Activated T-helper 17 cell treated with anti-CD3 and anti-CD28 coated beads, Interleukin-2, amount 50 U/mL, for 72 hours (primary cell): Measurements from ENCODE around the gene HLF. TPM values are rescaled to one million over a fixed set of nuclear protein-coding genes. Genes with fewer than 3 reads are reported as not detected.

ENCODE experiments used
- ATAC-seq: fragments of 150-1000 bp; cut with Tn5 transposase; replicated peaks from 2 replicates; pipeline ENCODE4 v1.10.0; 2021; ENCODE audit warnings: mild to moderate bottlenecking, moderate library complexity
- H3K27ac Mint-ChIP-seq: one replicate; pipeline ENCODE4 v1.8.0; 2022; ENCODE audit warnings: mixed read lengths
- H3K27me3 Mint-ChIP-seq: one replicate; pipeline ENCODE4 v1.8.0; 2022; ENCODE audit warnings: mixed read lengths
- H3K36me3 Mint-ChIP-seq: one replicate; pipeline ENCODE4 v1.8.0; 2022; ENCODE audit warnings: low read depth, mild to moderate bottlenecking, mixed read lengths
- H3K4me1 Mint-ChIP-seq: one replicate; pipeline ENCODE4 v1.8.0; 2022; ENCODE audit warnings: mixed read lengths
- H3K4me3 Mint-ChIP-seq: one replicate; pipeline ENCODE4 v1.8.0; 2022; ENCODE audit warnings: mild to moderate bottlenecking, mixed read lengths
- H3K9me3 Mint-ChIP-seq: one replicate; pipeline ENCODE4 v1.8.0; 2022; ENCODE audit warnings: mixed read lengths
- total RNA-seq, 2 donors: library from RNA; stranded (reverse); gene quantifications; one replicate each; pipeline ENCODE4 v1.2.3, GENCODE V29; 2022

Gene HLF
- total RNA-seq, 2 donors from 2014 or later, result 21.7 to 46.3 TPM

DNA sequence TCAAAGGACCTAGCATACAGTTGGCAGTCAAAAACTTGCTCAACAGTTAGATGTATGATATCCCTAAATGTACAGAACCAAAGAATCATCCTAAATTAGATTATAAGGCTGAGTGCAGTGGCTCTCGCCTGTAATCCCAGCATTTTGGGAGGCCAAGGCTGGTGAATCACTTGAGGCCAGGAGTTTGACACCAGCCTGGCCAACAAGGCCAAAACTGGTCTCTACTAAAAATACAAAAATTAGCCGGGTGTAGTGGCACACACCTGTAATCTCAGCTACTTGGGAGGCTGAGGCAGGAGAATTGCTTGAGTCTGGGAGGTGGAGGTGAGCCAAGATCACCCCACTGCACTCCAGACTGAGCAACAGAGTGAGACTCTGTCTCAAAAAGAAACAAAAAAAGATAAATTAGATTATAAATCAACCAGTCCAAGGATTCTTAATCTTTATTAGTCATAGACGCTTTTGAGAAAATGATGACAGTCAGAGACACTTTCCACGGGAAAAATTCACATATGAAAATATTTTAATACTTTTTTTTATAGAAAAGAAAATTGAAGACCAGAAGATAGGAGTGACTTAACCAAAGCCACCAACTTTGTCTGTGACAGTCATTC lies 79.2 kb downstream of the HLF start:
- peak; percentile 37 for ATAC-seq
- H3K27ac Mint-ChIP-seq, result peak overlapping the region; percentile 72
- H3K4me3 Mint-ChIP-seq, result peak overlapping the region; percentile 68
- peaks cover 66% of the 10 kb centered on the region for H3K4me1 Mint-ChIP-seq
- H3K27me3 Mint-ChIP-seq, result peaks cover 10% of the 10 kb centered on the region
- peaks cover 16% of the 10 kb centered on the region for H3K9me3 Mint-ChIP-seq
- no peaks in the 10 kb centered on the region for H3K36me3 Mint-ChIP-seq

DNA sequence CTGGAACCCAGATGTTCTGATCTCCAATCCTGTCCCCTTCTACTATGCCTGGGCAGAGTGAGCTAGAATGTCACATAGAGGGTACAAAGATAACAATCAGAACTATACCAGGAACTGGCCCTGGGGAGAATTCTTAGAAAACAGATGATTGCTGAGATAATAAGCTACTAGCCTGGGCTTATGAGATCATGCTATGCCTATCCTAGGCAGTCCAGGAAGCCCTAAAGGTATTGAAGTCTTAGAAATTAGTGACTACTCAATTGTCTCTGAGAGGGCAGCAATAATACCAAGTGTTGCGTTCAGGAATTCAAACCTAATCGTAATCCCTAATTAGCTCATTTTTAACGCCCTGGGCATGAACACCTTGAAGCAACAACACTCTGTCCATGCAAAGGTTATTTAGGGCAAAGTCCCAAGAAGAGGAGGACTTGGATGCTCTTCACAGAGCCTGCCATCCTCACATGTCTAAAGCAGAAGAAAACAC lies 79.8 kb downstream of the HLF start:
- peaks cover 62% of the 10 kb centered on the region for H3K4me1 Mint-ChIP-seq
- no peaks in the 10 kb centered on the region for H3K36me3 Mint-ChIP-seq
- ATAC-seq, result peak; percentile 83
- peak overlapping the region; percentile 72 for H3K27ac Mint-ChIP-seq
- peak overlapping the region; percentile 68 for H3K4me3 Mint-ChIP-seq
- H3K9me3 Mint-ChIP-seq, result peaks cover 15% of the 10 kb centered on the region
- H3K27me3 Mint-ChIP-seq, result peaks cover 7% of the 10 kb centered on the region

DNA sequence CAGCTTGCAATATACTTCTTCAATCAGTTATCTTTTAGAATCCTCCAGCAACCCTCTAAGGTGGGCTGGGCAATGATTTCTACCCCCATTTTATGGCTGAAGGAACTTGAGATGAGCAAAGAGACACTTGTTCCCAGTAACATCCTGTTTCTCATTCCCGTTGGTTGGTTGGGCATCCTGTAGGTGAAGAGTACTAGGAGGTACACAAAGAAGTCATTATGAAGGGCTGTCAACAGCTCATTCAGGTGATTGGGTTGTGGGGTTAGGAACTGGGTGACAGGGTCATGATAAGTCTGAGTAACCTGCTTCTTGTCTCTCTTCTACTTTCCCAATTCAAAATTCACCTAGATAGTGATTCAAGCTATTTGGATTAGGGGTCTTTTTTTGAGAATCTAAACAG lies 80.4 kb downstream of the HLF start:
- H3K4me3 Mint-ChIP-seq, result peak overlapping the region; percentile 68
- peaks cover 1% of the 10 kb centered on the region for H3K27me3 Mint-ChIP-seq
- H3K9me3 Mint-ChIP-seq, result peaks cover 9% of the 10 kb centered on the region
- peak; percentile 15 for ATAC-seq
- H3K4me1 Mint-ChIP-seq, result peaks cover 56% of the 10 kb centered on the region
- peak overlapping the region; percentile 72 for H3K27ac Mint-ChIP-seq
- no peaks in the 10 kb centered on the region for H3K36me3 Mint-ChIP-seq

DNA sequence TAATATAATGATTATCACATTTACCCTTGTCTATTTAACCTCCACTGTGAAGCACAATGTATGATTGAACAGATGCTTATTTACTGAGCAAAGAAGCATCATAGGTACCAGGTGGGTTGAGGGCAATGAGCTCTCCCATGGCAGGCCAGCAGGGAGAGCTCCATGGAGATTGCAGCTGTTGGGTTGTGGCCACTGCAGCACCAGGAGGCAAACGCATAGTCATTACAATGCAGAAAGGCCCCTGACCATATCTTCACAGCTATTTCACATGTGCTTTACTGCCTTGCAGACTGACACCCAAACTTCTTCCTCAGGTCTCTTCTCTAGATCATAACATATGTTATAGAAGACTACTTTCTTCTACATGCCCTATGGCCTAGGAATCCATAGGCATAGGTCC lies 81.9 kb downstream of the HLF start:
- ATAC-seq, result no peak
- Mint-ChIP-seq H3K4me3 (no peak overlapping the region), H3K27me3 (no peaks in the 10 kb centered on the region), H3K36me3 (no peaks in the 10 kb centered on the region), H3K27ac (peak overlapping the region; percentile 9), H3K4me1 (peaks cover 52% of the 10 kb centered on the region), H3K9me3 (peaks cover 8% of the 10 kb centered on the region)

DNA sequence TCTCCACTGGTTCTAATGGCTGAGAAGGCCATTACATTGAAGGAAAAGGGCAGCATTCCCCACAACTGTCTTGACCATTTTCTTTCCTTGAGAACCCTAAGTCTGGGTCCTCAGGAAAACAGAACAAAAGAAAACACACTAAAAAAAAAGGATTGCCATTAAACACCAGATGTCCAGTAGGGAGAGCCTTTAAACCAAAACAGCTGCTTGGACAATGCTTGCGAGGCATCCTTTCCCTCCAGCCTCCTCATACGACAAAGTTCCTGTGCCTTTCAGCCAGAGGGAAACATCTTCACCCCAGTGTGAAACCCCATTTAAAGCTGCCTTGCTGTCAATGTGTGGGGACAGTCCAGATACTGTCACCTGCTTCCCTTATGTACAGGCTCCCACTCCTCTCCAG lies 82.6 kb downstream of the HLF start:
- Mint-ChIP-seq H3K4me1 (peaks cover 50% of the 10 kb centered on the region), H3K36me3 (no peaks in the 10 kb centered on the region), H3K4me3 (peak overlapping the region; percentile 52), H3K27me3 (no peaks in the 10 kb centered on the region), H3K9me3 (peaks cover 8% of the 10 kb centered on the region), H3K27ac (peak overlapping the region; percentile 9)
- no peak for ATAC-seq

DNA sequence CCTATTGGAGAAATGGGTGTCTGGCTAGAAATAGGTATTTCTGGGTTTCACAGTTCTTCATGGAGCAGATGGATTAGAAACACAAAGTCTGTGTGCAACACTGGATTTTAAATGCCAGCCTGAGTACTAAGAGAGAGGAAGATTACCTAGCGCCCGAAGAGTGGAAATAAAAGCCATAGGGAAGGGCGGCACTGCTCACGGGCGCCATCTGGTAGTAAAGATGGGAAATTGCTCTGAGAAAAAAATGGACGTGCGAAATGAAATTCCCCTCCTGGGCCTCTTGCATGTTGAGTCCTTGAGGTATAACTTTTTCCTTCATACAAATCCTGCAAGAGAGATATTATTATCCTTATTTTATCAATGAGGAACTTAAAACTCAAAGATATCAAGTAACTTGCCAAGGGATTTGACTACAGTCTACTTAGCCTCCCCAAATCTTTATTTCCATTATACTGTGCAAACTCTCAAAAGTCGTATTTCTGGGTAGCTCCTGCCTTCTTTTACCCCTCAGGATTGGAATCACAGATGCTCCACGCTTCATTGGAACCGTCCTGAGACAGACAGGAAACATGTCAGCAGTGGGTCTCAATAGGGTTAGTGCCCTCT lies 84.1 kb downstream of the HLF start:
- Mint-ChIP-seq H3K4me3 (peak overlapping the region; percentile 52), H3K4me1 (peaks cover 35% of the 10 kb centered on the region), H3K27ac (peak overlapping the region; percentile 50), H3K27me3 (no peaks in the 10 kb centered on the region), H3K36me3 (no peaks in the 10 kb centered on the region), H3K9me3 (peaks cover 8% of the 10 kb centered on the region)
- no peak for ATAC-seq

DNA sequence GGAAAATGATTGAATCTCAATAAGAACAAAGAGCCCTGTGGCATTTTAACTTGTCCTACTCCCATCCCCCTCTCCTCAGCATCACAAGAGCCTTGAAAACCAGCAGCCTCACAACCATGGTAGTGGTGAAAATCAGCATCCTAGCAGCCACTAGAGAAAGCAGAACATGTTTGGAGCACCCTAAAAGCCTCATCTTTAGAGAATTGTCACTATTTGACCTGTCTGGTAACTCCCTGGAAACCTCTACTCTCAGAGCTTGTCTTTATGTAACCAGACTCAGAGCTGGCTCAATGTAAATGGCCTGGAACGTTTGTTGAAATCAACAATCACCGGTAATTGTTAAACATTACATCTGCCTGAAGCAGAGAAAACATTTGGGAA lies 86.1 kb downstream of the HLF start:
- H3K27ac Mint-ChIP-seq, result peak overlapping the region; percentile 21
- H3K36me3 Mint-ChIP-seq, result no peaks in the 10 kb centered on the region
- no peaks in the 10 kb centered on the region for H3K27me3 Mint-ChIP-seq
- H3K4me3 Mint-ChIP-seq, result no peak overlapping the region
- peaks cover 3% of the 10 kb centered on the region for H3K9me3 Mint-ChIP-seq
- peak; percentile 4 for ATAC-seq
- peaks cover 21% of the 10 kb centered on the region for H3K4me1 Mint-ChIP-seq

DNA sequence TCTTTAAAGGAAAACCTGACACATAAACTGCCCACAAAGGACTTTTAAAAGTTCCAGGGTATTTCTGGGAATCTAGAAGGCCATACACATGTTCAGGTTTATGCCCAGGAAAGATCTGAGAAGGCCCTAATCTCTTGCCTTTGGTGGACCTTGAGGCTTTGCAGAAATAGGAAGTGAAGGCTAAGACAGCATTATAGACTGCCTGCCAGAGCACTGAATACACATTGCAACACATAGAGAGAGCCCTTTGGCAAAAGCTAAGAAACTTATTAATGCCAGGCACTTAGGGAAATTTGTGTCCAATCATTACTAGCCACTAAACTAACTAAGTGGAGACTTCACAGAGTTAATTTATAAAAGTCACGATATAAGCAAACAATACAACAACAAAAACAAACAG lies 86.5 kb downstream of the HLF start:
- ATAC-seq, result no peak
- Mint-ChIP-seq H3K36me3 (no peaks in the 10 kb centered on the region), H3K4me3 (no peak overlapping the region), H3K27ac (no peak overlapping the region), H3K4me1 (peaks cover 20% of the 10 kb centered on the region), H3K9me3 (peaks cover 3% of the 10 kb centered on the region), H3K27me3 (no peaks in the 10 kb centered on the region)

DNA sequence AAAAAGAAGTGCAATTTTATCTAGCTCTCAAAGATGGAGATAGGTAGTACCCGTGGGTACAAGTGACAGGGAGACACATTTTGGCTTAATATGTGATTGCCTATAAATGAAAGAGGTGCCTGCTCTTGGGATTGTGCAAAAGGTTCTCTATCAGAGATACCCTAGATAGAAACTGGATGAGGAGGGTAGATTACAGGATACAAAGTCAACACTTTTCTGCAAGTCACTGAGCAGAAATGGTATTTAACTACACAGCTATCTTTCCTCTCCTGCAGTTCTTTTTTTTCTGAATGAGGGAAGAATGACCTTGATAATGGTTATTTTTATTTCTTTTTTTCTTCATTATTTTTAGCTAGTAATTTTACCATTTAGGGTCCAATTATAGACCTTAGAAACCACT lies 89.2 kb downstream of the HLF start:
- Mint-ChIP-seq H3K36me3 (no peaks in the 10 kb centered on the region), H3K27ac (no peak overlapping the region), H3K4me1 (peaks cover 5% of the 10 kb centered on the region), H3K27me3 (no peaks in the 10 kb centered on the region), H3K4me3 (no peak overlapping the region), H3K9me3 (no peaks in the 10 kb centered on the region)
- no peak for ATAC-seq

DNA sequence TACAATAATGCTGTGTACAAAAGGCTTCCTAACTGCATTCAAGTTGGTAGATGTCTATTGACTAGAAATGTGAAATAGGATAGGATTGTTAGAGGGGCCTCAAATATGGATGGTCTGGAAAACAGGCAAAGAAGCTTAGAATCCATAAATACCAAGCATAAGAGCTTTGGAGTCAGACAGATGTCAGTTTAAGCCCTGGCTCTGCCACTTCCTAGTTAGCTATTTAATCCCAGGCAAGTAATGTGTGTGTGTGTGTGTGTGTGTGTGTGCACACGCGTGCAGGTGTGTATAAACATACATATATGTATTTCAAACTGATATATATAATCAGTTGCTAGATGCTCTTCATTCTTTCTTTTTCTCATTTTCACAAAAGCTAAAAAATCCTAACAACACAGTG lies 90.2 kb downstream of the HLF start:
- H3K4me3 Mint-ChIP-seq, result no peak overlapping the region
- peaks cover 5% of the 10 kb centered on the region for H3K4me1 Mint-ChIP-seq
- H3K36me3 Mint-ChIP-seq, result no peaks in the 10 kb centered on the region
- no peak for ATAC-seq
- H3K9me3 Mint-ChIP-seq, result no peaks in the 10 kb centered on the region
- H3K27ac Mint-ChIP-seq, result no peak overlapping the region
- no peaks in the 10 kb centered on the region for H3K27me3 Mint-ChIP-seq

DNA sequence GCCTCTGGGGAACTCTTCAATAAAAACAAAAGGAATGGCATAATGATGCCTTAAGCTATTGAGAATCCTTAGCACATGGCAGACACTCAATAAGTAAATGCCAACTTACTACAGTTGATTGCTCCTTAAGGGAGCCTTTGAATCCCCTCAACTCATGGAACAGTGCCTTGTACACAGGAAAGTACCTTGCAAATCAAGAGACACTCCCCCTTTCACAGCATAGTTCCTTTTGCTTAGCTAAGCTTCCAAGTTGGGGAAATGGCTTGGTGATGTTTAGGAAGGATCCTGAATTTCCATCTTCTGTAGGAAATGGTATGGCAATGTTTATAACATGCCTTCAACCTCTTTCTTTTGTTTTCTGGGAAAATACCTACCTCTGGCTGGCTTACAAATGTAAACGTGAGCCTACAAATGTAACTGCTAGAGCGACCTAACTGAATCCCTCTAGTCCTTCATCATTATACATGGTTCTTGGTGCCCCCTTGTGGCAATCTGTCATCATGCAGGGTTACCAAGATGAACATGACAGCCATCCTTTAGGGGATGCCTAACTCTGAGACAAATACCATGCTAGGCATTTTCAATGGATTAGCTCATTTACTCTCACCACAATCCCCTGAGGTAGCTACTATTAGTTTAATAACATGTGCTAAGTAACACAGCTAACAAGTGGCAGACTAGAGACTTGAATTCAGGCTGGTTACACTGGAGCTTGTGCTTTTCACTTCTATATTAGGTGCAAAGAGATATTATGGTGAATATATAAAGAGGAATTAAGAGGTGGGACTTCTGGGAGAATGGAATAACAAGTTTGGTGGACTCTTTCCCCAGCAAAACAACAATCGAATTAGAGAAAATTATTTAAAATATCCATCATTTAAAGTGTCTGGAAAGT lies 91.9 kb downstream of the HLF start:
- Mint-ChIP-seq H3K4me1 (peaks cover 5% of the 10 kb centered on the region), H3K27me3 (peaks cover 9% of the 10 kb centered on the region), H3K9me3 (peaks cover 8% of the 10 kb centered on the region), H3K36me3 (no peaks in the 10 kb centered on the region), H3K4me3 (no peak overlapping the region), H3K27ac (no peak overlapping the region)
- ATAC-seq, result peak; percentile 99

DNA sequence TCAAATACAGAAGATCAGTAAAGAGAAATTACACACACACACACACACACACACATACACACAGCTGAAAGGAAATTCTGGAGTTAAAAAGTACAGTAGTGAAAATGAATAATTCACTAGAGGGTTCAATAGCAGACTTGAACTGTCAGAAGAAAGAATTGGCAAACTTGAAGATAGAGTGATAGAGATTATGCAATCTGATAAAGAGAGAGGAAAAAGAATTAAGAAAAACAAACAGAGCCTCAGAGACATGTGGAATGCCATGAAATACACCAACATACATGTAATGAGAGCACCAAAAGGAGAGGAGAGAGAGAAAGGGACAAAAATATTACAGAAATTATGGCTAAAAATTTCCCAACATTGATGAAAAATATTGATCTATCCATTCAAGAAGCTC lies 96.2 kb downstream of the HLF start:
- Mint-ChIP-seq H3K9me3 (peaks cover 8% of the 10 kb centered on the region), H3K27ac (no peak overlapping the region), H3K36me3 (no peaks in the 10 kb centered on the region), H3K4me1 (peaks cover 5% of the 10 kb centered on the region), H3K27me3 (peaks cover 9% of the 10 kb centered on the region), H3K4me3 (no peak overlapping the region)
- ATAC-seq, result no peak

DNA sequence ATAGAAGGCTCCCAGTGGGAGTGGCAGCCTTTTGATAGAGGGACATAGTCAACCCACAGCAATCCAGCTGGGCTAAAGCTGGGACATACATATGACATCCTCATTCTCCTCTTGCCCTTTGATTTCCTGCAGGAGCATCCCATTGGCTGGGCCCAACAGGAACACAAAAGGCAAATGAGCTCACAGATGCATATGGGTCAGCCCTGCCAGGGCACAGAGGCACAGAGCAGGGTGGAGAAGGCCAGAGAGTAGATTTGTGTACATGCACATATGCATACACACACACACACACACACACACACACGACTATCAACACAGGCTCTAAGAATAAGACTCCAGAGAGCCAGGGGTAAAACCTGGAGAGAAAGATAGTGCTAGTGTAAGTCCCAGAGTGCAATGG lies 98.3 kb downstream of the HLF start:
- Mint-ChIP-seq H3K27ac (no peak overlapping the region), H3K4me3 (no peak overlapping the region), H3K36me3 (no peaks in the 10 kb centered on the region), H3K27me3 (peaks cover 9% of the 10 kb centered on the region), H3K4me1 (no peaks in the 10 kb centered on the region), H3K9me3 (peaks cover 8% of the 10 kb centered on the region)
- ATAC-seq, result no peak

DNA sequence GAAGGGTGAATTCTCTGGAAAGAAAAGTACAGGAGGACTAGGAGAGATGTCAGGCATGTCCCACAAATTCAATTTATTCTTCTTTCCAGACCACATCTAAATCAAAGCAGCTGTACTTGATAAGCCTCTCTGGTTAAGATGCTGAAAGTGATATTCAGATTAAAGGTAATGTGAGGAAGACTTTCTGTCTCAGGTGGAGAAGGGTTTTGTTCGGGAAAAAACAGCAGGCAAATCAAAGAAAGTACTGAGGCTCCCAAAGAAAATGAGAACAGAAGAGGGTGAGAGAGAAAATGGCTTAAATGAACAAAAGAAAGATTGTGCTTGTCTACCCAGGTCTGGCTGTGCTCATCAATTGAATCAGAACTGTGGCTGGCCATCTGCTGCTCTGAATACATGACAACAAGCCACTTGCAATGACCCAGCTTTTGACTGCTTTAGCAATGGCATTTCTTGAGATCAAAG lies 101.3 kb downstream of the HLF start:
- Mint-ChIP-seq H3K4me3 (no peak overlapping the region), H3K36me3 (no peaks in the 10 kb centered on the region), H3K9me3 (peaks cover 3% of the 10 kb centered on the region), H3K4me1 (no peaks in the 10 kb centered on the region), H3K27me3 (peaks cover 4% of the 10 kb centered on the region), H3K27ac (no peak overlapping the region)
- ATAC-seq, result no peak

DNA sequence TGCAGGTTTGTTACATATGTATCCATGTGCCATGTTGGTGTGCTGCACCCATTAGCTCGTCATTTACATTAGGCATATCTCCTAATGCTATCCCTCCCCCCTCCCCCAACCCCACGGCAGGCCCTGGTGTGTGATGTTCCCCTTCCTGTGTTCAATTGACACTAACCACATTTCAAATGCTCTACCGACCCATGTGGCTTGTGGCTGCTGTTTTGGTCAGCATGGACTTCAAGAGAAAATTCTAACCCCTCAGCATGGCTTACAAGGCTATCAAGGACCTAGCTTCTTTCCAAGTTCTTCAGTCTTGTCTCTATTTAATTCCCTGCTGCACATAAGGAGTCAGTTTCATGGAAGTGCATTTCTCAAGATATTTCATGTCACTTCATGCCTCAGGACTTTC lies 103.9 kb downstream of the HLF start:
- H3K9me3 Mint-ChIP-seq, result peaks cover 7% of the 10 kb centered on the region
- H3K4me3 Mint-ChIP-seq, result no peak overlapping the region
- no peak overlapping the region for H3K27ac Mint-ChIP-seq
- H3K36me3 Mint-ChIP-seq, result no peaks in the 10 kb centered on the region
- no peaks in the 10 kb centered on the region for H3K4me1 Mint-ChIP-seq
- peaks cover 7% of the 10 kb centered on the region for H3K27me3 Mint-ChIP-seq
- ATAC-seq, result no peak
